BE2C (cell line): ENCODE data around the gene XCL2.

Source experiments
- DNase-seq: peaks from one replicate; pipeline ENCODE4 v3.0.0-alpha.2; 2020
- H3K27me3 ChIP-seq: fragments of 250-450 bp; sonication (Bioruptor Pico); 2 replicates; pipeline ENCODE4 v1.5.1; 2020; ENCODE audit warnings: mild to moderate bottlenecking
- H3K36me3 ChIP-seq: fragments of 250-450 bp; sonication (Bioruptor Pico); 2 replicates; pipeline ENCODE4 v1.5.1; 2020; ENCODE audit warnings: mild to moderate bottlenecking
- H3K4me1 ChIP-seq: fragments of 250-450 bp; sonication (Bioruptor Pico); 2 replicates; pipeline ENCODE4 v1.5.1; 2020
- H3K4me3 ChIP-seq: 2 replicates; pipeline ENCODE4 v1.5.1; 2011; ENCODE audit warnings: low read depth, low read length
- H3K9me3 ChIP-seq: fragments of 250-450 bp; sonication (Bioruptor Pico); 2 replicates; pipeline ENCODE4 v1.5.1; 2020
- TF ChIP-seq, protein P1 (sequence below): IDR thresholded peaks from 2 replicates; pipeline ENCODE4 v1.5.1; 2012; ENCODE audit warnings: mild to moderate bottlenecking, low read depth, low read length

The XCL2 gene

DNA sequence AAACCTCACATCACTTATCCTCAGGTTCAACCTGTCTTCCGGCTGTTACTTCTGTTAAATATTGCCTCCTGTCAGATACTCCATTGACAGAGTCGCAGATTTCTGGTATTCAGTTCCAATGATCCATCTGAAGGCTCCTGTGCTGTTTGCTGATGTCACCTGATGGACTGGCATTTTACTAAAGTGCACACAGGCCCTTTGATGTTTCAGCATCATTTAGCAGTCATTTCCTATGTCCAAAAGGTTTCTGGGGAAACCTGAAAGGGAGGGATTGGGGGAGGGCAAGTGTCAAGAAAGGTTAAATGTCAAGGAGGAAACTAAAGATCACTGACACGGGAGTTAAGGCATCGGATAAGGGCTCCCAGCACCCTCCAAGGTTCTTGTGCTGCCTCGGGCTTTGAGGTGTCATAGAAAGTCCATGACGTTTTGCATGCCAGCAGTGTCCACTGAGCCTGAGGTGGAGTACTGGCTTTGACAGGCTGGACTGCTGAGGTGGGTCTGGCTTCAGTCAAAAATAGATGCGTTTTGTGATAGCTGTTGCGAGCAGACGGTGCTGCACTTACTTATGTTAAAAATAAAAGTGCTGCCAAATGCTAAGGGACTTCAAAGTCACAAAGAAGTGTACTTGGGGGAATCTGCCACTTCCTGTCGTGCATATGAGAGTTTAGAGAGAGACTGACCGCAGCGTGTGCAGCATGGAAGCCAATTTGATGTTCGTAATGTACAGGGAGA lies 30.8 kb downstream of the XCL2 start:
- no peaks in the 10 kb centered on the region; the same call in 1 of the 2 replicates for H3K4me1 ChIP-seq
- DNase-seq: no peak
- H3K4me3 ChIP-seq: no peak overlapping the region
- H3K36me3 ChIP-seq: no peaks in the 10 kb centered on the region
- H3K27me3 ChIP-seq: no peaks in the 10 kb centered on the region
- no peaks in the 10 kb centered on the region for H3K9me3 ChIP-seq
- TF ChIP-seq, protein P1, sequence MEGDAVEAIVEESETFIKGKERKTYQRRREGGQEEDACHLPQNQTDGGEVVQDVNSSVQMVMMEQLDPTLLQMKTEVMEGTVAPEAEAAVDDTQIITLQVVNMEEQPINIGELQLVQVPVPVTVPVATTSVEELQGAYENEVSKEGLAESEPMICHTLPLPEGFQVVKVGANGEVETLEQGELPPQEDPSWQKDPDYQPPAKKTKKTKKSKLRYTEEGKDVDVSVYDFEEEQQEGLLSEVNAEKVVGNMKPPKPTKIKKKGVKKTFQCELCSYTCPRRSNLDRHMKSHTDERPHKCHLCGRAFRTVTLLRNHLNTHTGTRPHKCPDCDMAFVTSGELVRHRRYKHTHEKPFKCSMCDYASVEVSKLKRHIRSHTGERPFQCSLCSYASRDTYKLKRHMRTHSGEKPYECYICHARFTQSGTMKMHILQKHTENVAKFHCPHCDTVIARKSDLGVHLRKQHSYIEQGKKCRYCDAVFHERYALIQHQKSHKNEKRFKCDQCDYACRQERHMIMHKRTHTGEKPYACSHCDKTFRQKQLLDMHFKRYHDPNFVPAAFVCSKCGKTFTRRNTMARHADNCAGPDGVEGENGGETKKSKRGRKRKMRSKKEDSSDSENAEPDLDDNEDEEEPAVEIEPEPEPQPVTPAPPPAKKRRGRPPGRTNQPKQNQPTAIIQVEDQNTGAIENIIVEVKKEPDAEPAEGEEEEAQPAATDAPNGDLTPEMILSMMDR: no peak

DNA sequence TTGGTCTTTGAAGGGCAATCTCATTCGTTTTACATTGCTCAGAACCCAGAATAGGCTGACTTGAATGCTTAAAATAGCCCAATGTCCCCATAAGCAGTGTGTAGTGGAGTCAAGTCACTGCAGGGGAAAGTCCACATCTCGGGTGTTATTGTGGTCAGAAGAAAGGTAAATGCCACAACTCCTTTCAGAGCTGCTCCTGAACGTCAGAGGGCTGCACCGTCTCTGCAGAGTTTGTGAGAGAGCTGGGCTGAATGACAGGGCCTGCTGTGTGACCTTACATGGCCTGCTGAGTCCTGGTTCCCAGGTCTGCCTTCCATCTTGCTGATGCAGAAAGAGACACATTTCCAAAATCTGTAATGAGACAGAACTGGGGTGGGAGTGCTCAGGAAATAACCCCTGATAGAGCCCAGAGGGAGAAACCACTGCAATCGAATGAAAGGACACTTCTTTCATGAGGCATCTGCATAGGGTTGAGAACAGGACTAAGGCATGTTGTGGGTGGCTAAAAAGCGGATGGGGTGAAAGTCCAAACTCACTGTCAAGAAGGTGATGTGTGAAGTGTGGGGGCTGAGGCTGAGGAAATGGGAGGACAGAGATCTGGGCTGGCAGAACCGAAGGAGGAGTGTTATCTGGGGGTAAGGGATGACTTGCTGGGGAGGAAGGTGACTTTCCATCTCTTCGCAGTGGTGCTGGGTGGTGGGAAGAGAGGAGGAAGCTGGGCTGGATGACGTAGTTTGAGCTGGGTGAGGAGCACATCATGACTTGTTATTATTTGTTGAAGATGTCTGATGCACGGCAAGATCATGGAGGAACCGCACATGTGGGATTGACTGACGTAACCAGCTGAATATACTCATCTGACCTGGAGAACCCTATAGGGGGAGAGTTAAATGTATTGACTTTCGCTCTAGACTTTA lies 33.7 kb downstream of the XCL2 start:
- TF ChIP-seq, protein P1: no peak
- Histone ChIP-seq H3K36me3 (no peaks in the 10 kb centered on the region), H3K4me1 (peaks cover 2% of the 10 kb centered on the region; the same call in 1 of the 2 replicates), H3K27me3 (no peaks in the 10 kb centered on the region), H3K9me3 (no peaks in the 10 kb centered on the region), H3K4me3 (no peak overlapping the region)
- no peak for DNase-seq

DNA sequence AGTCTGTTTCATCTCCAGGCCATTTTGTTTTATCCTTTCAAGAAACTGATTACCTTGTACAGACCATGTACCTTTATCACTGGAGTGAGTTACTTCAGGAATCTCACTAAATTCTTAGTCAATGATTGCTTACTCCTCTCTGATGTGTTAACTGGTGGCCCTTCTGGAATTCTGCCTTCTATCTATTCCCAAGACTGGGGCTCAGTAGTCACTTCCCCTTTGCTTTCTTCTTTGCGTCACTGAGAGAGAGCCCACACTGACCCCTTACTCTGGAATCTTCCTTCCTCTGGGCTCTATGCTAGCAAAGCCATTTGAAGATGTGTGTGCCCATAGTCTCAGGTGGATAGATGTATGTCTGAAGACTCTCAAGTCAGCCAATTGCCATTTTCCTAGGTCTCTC lies 34.6 kb downstream of the XCL2 start:
- TF ChIP-seq, protein P1: no peak

DNA sequence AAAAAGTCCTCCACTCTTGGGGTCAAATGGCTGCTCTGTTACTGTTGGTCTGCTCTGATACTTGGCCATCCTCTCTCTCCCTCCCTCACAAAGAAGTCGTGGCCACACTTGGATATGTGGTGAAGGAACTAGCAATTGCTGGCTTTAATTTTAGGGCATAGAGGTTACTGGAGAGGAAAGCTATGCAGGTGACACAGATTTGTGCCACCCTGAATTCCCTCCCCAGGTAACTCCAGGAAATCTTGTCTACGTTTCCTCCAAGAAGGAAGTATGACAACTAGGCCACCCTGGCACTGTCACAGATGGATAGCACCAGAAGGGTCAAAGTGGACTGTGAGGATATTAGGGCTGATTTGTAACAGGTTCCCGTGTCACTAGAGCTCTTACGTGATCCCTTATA lies 36.0 kb downstream of the XCL2 start:
- Histone ChIP-seq H3K4me1 (peaks cover 2% of the 10 kb centered on the region; the same call in 1 of the 2 replicates), H3K27me3 (no peaks in the 10 kb centered on the region), H3K4me3 (no peak overlapping the region), H3K9me3 (no peaks in the 10 kb centered on the region), H3K36me3 (no peaks in the 10 kb centered on the region)
- TF ChIP-seq, protein P1: no peak
- DNase-seq: no peak

More for the DNA sequence above, 34.6 kb downstream of the XCL2 start:
- DNase-seq: no peak
- no peaks in the 10 kb centered on the region for H3K27me3 ChIP-seq
- H3K36me3 ChIP-seq: no peaks in the 10 kb centered on the region
- H3K4me3 ChIP-seq: no peak overlapping the region
- H3K9me3 ChIP-seq: no peaks in the 10 kb centered on the region
- peaks cover 2% of the 10 kb centered on the region; the same call in 1 of the 2 replicates for H3K4me1 ChIP-seq

DNA sequence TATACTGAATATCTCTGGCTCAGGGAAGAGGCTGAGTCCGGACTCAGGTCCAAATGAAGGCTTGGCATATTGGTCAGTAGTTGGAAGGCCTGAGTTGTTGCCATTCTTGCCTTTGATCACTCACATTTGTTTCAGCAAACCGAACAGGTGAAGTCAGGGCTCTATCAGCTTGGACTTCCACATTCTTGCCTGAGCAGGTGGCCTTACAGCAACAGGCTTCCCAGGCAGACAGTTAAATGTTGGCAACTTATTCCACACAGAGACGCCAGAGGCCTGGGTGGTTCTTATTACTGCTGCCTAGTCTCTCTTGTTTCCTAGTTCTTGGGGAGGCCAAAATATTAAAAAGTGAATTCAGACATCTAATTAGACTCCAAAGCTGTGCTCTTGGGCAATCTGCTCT lies 36.6 kb downstream of the XCL2 start:
- TF ChIP-seq, protein P1: no peak
- Histone ChIP-seq H3K36me3 (no peaks in the 10 kb centered on the region), H3K9me3 (no peaks in the 10 kb centered on the region), H3K27me3 (no peaks in the 10 kb centered on the region), H3K4me1 (peaks cover 2% of the 10 kb centered on the region; the same call in 1 of the 2 replicates), H3K4me3 (no peak overlapping the region)
- DNase-seq: no peak
